Measurements from ENCODE around the gene TCHH.
"Not testable (repeated sequence)": the region's sequence is repeated elsewhere in the genome, so short reads cannot be mapped to it uniquely, and the experiment has no call there.

TCHH gene, protein sequence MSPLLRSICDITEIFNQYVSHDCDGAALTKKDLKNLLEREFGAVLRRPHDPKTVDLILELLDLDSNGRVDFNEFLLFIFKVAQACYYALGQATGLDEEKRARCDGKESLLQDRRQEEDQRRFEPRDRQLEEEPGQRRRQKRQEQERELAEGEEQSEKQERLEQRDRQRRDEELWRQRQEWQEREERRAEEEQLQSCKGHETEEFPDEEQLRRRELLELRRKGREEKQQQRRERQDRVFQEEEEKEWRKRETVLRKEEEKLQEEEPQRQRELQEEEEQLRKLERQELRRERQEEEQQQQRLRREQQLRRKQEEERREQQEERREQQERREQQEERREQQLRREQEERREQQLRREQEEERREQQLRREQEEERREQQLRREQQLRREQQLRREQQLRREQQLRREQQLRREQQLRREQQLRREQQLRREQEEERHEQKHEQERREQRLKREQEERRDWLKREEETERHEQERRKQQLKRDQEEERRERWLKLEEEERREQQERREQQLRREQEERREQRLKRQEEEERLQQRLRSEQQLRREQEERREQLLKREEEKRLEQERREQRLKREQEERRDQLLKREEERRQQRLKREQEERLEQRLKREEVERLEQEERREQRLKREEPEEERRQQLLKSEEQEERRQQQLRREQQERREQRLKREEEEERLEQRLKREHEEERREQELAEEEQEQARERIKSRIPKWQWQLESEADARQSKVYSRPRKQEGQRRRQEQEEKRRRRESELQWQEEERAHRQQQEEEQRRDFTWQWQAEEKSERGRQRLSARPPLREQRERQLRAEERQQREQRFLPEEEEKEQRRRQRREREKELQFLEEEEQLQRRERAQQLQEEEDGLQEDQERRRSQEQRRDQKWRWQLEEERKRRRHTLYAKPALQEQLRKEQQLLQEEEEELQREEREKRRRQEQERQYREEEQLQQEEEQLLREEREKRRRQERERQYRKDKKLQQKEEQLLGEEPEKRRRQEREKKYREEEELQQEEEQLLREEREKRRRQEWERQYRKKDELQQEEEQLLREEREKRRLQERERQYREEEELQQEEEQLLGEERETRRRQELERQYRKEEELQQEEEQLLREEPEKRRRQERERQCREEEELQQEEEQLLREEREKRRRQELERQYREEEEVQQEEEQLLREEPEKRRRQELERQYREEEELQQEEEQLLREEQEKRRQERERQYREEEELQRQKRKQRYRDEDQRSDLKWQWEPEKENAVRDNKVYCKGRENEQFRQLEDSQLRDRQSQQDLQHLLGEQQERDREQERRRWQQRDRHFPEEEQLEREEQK (N-terminal part only)

DNA sequence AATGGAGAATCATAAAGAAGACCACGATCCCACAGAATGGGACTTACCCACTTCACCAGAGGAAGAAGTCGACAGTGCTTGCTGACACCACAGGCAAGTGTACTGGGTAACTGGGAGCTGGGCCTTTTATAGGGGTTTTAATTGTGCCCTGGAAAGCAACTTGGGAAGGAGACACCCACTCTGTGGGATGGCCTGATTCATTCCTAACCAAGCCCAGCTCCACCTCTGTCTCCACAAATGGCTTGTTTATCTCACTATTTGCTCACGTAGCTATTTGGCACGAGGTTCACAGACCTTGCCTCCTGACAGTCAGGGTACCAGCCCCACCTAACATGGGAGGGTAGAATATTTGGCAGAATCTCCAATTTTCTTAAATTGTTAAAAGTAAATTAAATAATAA, at the start of gene TCHH:
Gene TCHH, minus strand, starts transcription at position 101 of the 400 bp plus-strand sequence. CDS start 1,364 bp downstream, outside the sequence.
- intact Hi-C loops (cut with DNase I): no loop called here
- DNase-seq: no peak

DNA sequence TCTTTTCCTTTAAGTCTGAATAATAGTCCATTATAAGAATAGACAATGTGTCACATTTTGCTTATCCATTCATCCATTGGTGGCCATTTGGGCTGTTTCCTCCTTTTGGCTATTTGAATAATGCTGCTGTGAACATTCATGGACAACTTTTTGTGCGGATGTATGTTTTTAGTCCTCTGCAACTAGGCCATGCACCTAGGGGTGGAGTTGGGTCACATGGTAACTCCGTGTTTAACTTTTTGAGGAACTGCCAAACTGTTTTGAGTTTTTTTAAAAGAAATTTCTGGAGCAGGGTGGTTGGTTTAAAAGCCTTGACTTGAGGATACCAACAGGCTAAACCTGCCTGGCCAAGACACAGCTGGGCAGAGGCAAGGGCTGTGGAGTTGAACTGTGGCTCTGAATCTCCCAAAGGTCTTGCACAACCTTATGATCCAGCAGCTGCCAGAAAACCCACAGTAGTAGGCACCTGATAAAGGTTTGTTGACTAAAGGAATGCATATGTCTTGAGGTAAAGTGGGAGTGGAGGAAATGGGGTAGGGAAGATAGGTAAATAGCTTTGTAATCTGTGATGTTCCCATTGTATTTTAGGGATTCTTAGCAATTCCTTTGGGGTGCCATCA, 49.4 kb upstream of the TCHH start:
- intact Hi-C loops (cut with DNase I): no loop called here
- DNase-seq: no peak

DNA sequence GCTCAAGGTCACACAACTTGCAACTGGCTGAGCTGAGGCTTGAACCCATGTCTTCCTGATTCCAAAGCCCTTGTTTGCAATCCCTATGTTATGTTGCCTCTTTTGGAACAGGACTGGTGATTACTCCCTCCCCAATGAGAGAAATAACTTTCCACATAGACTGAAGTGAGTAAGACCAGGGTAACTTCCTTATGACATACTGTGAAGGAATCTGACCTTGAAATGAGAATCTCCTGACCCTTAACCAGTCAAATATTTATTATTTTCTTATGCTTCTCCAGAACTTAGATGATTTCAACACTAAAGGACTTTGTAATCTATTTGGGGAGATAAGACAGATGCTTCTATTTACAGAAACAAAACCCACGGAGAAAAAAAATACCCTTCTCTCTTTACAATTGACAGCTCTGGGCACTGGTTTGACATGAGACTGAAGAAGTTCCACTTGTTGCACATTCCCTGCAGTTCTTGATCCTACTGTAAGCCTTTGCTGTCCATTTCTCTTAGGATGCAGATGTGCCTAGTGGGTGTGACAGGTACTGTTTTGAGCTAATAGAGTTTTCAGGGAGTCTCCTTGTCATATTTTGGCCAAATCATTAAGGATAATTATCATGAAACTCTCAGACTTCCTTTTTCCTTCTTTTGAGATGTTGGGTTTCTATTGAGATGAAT, 47.7 kb upstream of the TCHH start:
- no peak for DNase-seq
- intact Hi-C loops (cut with DNase I): no loop called here

DNA sequence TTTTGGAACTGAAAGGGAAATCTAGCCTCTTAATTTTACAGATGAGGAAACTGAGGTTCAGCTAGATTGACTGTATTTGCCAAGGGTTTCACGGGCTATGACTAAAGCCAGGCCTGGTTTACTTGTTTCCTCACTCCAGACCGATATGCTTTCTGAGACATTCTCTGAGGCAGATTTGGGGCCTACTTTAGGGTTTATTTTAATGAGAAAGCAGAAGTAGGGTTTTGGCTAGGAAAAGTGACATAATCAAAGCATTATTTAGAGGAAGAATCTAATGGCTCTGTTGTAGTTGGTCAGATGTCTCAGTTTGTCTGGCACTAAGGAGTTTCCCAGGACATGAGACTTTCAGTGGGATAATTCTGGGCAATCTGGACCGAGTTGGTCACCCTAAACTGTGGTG, 45.3 kb upstream of the TCHH start:
- intact Hi-C loops (cut with DNase I): no loop called here
- no peak for DNase-seq

DNA sequence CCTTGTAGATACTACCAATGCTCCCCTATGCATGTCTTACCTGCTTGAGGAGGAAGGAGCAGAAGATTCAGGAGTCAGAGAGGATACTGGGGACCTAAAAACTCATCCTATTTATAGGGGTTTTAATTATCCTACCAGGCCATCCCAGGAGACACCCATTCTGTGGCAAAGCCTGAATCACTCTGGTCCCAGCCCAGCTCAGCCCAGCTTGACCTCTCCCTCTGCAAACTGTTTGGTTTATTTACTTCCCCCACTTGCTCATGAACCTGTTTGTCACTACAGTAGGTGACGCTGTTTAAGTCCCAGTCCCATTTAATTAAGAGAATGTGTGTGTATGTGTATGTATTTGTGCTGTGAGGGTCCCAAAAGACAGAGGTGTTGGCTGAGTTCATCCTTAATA, 43.9 kb upstream of the TCHH start, which contains the start of gene RPTN:
Gene RPTN, minus strand, starts transcription at position 85 of the 400 bp plus-strand sequence. CDS start 1,339 bp downstream, outside the sequence.
- no peak for DNase-seq
- intact Hi-C loops (cut with DNase I): no loop called here

DNA sequence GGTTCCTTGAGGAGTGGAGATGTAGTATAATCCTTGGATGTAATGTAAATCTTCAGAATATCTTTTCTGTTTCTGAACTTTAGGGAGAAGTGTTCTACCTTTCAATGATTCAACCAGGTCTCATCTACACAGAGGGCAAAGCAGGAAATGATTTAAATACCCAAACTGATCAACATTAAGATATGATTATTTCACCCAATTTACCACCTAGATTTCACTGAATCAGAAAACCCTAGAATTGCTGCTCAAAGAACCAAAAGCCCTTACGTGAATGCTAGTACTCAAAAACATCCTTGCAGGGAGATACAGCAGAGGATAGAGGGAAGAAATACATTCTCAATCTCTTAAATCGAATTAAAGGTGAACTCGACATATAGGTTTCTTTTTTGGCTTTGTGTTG, 38.8 kb upstream of the TCHH start:
- DNase-seq: no peak
- intact Hi-C loops (cut with DNase I): no loop called here

DNA sequence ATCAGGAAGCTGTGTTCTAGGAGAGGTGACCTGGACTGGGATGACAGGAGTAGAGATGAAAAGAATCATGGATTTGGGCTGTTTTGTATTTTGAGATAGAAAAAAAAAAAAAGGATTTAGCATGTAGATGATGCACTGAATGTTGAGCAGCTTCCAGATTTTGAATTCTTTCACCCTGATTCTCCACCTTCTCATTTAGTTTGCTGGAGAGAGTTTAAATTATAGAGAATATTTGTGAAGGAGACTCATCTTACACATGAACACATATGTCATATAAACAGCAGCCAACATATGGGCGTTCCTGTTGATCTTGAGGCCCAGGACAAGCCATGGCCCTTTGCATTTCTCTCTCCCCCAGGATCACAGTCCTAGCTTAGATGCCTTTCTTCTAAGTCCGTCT, 36.4 kb upstream of the TCHH start:
- intact Hi-C loops (cut with DNase I): no loop called here
- no peak for DNase-seq

DNA sequence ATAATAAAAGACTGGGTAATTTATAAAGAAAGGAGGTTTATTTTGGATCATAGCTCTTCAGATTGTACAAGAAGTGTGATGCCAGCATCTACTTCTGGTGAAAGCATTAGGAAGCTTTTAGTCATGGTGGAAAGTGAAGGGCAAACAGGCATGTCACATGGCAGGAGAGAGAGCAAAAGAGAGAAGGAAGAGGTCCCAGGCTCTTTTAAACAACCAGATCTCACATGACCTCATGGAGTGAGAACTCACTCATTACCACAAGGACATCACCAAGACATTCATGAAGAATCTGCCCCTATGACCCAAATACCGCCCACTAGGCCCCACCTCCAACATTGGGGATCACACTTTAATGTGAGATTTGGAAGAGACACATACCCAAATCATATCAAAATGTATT, 33.7 kb upstream of the TCHH start:
- no peak for DNase-seq
- intact Hi-C loops (cut with DNase I): no loop called here

DNA sequence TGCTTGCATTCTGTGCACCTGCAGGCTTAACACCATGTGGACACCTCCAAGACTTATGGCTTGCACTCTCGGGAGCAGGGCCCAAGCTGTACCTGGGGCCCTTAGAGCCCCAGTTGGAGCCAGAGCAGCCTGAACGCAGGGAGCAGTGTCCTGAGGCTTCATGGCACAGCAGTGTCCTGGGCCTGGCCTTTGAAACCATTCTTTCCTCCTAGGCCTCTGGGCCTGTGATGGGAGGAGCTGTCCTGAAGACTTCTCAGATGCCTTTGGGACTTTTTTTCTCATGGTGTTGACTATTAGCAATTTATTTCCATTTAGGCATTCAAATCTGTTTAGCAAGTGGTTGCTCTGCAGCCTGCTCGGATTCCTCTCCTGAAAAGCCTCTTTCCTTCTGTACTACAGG, 32.8 kb upstream of the TCHH start:
- DNase-seq: no peak
- intact Hi-C loops (cut with DNase I): no loop called here

DNA sequence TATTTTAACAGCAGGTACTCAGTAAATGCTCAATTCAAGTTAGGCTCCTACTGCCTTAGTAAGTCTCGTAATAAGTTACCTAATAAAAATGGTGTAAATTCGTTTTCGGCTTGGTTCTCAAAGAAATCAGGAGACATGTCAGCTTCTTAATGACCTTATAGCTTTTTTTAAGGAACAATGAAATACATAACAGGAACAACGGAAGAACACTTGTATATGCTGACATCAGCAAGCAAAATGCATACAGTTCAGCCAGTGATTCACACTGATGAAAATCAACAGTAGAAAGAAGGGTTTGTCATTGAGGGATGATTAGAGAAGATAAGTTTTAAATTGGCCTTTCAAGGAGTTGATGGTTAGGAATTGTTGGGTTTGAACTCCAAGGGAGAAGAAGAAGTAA, 30.5 kb upstream of the TCHH start:
- intact Hi-C loops (cut with DNase I): no loop called here

DNA sequence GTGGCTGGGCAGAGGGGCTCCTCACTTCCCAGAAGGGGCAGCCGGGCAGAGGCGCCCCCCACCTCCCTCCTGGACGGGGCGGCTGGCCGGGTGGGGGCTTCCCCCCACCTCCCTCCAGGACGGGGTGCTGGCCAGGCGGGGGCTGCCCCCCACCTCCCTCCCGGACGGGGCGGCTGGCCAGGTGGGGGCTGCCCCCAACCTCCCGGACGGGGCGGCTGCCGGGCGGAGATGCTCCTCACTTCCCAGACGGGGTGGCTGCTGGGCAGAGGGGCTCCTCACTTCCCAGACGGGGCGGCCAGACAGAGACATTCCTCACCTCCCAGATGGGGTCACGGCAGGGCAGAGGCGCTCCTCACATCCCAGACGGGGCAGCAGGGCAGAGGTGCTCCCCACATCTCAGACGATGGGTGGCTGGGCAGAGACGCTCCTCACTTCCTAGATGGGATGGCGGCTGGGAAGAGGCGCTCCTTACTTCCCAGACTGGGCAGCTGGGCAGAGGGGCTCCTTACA, 29.5 kb upstream of the TCHH start:
- not testable (repeated sequence) for DNase-seq
- intact Hi-C loops (cut with DNase I): loop anchor here (5.0 kb wide), 1 partner anchor 38 kb away; no protein-coding TSS in a partner anchor

More for the DNA sequence above, 30.5 kb upstream of the TCHH start:
- no peak for DNase-seq

DNA sequence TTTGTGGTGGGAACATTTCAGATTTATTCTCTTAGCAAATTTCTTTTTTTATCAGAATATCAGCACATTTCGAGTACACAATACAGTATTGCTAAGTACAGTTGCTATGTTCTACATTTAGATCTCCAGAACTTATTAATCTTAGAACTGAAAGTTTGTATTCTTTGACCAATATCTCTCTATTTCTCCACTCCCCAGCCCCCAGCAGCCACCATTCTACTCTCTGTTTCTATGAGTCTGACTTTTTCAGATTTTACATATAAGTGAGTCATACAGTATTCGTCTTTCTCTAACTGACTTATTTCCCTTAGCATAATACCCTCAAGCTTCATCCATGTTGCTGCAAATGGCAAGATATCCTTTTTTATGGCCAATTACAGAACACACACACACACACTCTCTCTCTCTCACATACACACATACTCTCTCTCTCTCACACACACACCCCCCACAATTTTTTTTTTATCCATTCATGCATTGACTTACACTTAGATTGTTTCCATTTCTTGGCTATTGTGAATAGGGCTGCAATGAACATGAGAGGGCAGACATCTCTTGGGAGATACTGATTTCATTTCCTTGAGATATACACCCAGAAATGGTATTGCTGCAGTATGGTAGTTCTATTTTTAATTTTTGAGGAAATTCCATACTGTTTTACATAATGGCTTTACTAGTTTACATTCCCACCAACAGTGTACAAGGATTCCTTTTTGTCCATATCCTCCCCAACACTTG, 28.1 kb upstream of the TCHH start:
- intact Hi-C loops (cut with DNase I): loop anchor here (5.0 kb wide), 1 partner anchor 39 kb away; no protein-coding TSS in a partner anchor
- DNase-seq: no peak

DNA sequence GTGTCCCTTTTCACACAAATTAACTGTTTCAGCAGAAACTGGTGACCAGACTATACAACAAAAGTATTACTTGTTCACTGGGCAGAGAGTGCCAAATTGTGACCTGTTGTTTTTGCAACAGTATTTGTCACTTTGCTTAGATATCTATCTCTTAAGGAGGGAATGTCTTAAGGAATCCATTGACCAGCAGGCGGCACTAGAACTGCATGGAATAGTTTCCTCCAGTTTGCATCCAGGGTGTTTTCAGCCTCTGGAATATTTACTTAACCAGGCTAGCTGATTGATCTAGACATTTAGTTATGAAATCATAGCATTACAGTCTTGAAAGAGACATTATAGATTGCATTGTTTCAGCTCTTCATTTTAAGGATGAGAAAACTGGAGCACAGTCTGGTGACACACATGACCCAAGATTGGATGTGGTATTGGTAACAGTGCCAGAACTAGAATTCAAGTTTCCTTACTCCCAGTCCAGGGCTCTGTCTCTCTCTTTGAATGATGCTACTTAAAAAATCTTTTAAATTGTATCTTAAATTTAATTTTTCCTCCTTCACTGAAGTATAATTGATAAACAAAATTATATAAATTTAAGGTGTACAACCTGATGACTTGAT, 26.8 kb upstream of the TCHH start:
- intact Hi-C loops (cut with DNase I): loop anchor here (5.0 kb wide), 1 partner anchor 40 kb away; no protein-coding TSS in a partner anchor
- peak; percentile 9 to 84 (median 60) for DNase-seq

DNA sequence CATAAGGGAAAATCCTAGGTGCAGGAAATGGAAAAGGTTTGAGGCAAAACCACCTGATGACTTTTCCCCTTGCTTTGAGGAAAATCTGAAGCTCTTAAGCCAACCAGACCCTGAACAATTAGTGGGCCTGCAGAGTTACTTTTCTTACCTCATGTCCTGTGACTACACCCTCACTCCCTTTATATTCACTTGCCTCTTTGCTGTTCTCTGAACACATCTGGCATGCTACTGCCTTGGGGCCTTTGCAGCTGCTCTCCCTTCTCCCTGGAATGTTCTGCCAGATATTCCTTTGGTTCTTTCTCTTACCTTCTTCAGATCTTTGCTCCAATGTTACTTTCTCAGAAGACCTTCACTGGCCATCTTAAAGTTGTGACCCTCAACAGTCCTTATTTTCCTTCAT, 22.0 kb upstream of the TCHH start:
- DNase-seq: no peak

DNA sequence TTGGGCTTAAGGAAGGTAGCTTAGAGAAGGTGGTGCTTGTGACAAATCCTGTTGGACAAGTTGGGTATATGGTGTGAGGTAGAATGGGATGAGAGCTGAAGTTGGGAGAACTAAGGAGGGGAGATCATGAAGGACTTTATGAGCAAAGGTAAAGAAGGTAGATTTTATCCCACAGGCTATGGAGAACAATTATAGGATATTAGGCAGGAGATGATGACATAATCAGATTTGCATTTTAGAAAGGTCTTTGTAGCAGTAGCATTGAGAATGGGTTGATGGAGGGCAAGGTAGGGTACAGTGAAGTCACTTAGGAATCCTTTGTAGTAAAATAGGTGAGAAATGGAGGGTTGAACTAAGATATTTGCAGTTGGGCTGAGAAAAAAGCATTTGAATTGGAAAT, 14.9 kb upstream of the TCHH start:
- intact Hi-C loops (cut with DNase I): no loop called here
- no peak for DNase-seq

More for the DNA sequence above, 22.0 kb upstream of the TCHH start:
- intact Hi-C loops (cut with DNase I): no loop called here

DNA sequence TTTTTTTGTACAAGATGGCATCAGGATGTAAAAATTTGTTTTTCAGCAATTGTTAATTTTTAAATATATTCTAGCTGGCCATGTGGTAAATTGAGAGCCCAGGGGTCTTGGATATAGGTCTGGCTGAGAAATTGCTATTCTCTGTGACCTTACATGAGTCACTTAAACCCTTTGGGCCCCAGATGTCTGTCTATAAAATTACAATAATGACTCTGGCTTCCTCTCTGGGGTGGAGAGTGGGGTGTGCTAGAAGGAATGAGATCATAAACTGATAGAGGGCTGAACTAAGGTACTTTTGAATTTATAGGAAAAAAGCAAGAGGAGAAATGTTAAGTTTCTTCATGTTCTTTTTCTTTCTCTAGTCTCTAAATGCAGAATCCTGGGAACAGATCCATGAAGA, 12.4 kb upstream of the TCHH start:
- intact Hi-C loops (cut with DNase I): no loop called here
- DNase-seq: no peak

Measured in head of caudate nucleus (tissue), 42 donors.